ENCODE data around the gene COL21A1.

Gene COL21A1

DNA sequence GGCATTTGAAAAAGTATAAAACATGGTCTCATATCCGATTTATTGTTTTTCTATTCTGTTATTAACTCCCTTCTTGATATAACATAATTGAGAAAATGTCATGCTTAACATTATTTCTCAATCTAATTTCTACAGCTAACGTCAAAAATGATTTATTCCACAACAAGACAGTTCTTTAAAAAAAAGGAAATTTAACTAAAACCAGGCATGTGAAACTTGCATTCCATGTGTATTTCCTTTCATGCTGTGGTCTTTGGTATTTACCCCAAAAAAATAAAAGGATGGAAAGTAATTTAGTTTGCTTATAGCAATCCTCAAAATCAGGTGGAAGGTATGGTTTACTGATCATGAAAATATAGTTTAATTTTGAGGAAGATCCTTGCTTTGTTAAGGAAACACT is 142.8 kb downstream of the COL21A1 start:
- H4K20me1 ChIP-seq (ENCODE audit: insufficient read depth, low read length) = no peaks in the 10 kb centered on the region
- TF ChIP-seq EZH2 (IDR thresholded peaks at IDR 0.05; ENCODE audit: borderline replicate concordance, low read depth, low read length, severe bottlenecking) (no peak), CTCF (IDR thresholded peaks at IDR 0.05; ENCODE audit: borderline replicate concordance, extremely low read depth, low read length, poor library complexity, severe bottlenecking) (no peak)
- no peak overlapping the region for H3K9ac ChIP-seq (ENCODE audit: low read depth, low read length)
- H2AFZ ChIP-seq (ENCODE audit: low read depth, low read length) = no peak overlapping the region
- H3K27ac ChIP-seq (ENCODE audit: low read length) = no peak overlapping the region
- H3K9me3 ChIP-seq (ENCODE audit: insufficient read depth, low read length, severe bottlenecking) = no peaks in the 10 kb centered on the region
- no peak for DNase-seq
- no peak for ATAC-seq (ENCODE audit: insufficient read depth, low read depth)
- H3K27me3 ChIP-seq (ENCODE audit: insufficient read depth, low read length, poor library complexity) = no peaks in the 10 kb centered on the region
- H3K79me2 ChIP-seq (ENCODE audit: insufficient read depth, low read length) = no peaks in the 10 kb centered on the region
- no peaks in the 10 kb centered on the region for H3K4me1 ChIP-seq (ENCODE audit: insufficient read depth, low read length)
- no peak overlapping the region for H3K4me2 ChIP-seq (ENCODE audit: insufficient read depth, low read length)
- no peak overlapping the region for H3K4me3 ChIP-seq (ENCODE audit: low read depth in 1 of 2, low read length in 2 of 2)
- H3K36me3 ChIP-seq (ENCODE audit: insufficient read depth, low read length) = no peaks in the 10 kb centered on the region

DNA sequence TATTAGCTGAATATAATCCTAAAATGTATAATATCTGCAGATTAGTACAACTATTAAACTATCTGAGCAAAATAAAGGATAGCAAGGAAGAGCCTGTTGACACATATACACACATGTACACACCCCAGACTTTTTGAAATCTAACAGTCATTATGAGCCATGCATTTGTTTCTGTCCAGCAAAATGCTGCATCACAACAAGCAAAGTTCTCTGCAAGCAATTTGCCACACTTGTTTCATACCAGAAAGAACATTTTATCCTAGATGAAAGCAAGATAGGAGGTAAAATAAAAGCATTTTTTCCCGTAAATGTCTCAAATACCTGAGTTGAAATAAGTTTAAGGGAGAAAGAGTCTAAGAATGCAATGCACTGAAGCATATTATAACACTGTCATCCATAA is 145.2 kb downstream of the COL21A1 start:
- no peaks in the 10 kb centered on the region for H3K36me3 ChIP-seq (ENCODE audit: insufficient read depth, low read length)
- H3K4me3 ChIP-seq (ENCODE audit: low read depth in 1 of 2, low read length in 2 of 2) = no peak overlapping the region
- H3K9me3 ChIP-seq (ENCODE audit: insufficient read depth, low read length, severe bottlenecking) = no peaks in the 10 kb centered on the region
- no peak for DNase-seq
- TF ChIP-seq EZH2 (IDR thresholded peaks at IDR 0.05; ENCODE audit: borderline replicate concordance, low read depth, low read length, severe bottlenecking) (no peak), CTCF (IDR thresholded peaks at IDR 0.05; ENCODE audit: borderline replicate concordance, extremely low read depth, low read length, poor library complexity, severe bottlenecking) (no peak)
- no peaks in the 10 kb centered on the region for H3K4me1 ChIP-seq (ENCODE audit: insufficient read depth, low read length)
- no peak overlapping the region for H2AFZ ChIP-seq (ENCODE audit: low read depth, low read length)
- no peaks in the 10 kb centered on the region for H3K27me3 ChIP-seq (ENCODE audit: insufficient read depth, low read length, poor library complexity)
- no peak overlapping the region for H3K9ac ChIP-seq (ENCODE audit: low read depth, low read length)
- H3K4me2 ChIP-seq (ENCODE audit: insufficient read depth, low read length) = no peak overlapping the region
- H3K27ac ChIP-seq (ENCODE audit: low read length) = no peak overlapping the region
- no peaks in the 10 kb centered on the region for H3K79me2 ChIP-seq (ENCODE audit: insufficient read depth, low read length)
- ATAC-seq (ENCODE audit: insufficient read depth, low read depth) = no peak
- H4K20me1 ChIP-seq (ENCODE audit: insufficient read depth, low read length) = no peaks in the 10 kb centered on the region

- Histone ChIP-seq H3K36me3 (ENCODE audit: insufficient read depth, low read length) (no peaks in the 10 kb centered on the region), H4K20me1 (ENCODE audit: insufficient read depth, low read length) (no peaks in the 10 kb centered on the region), H3K27ac (ENCODE audit: low read length) (no peak overlapping the region), H3K79me2 (ENCODE audit: insufficient read depth, low read length) (no peaks in the 10 kb centered on the region), H3K27me3 (ENCODE audit: insufficient read depth, low read length, poor library complexity) (no peaks in the 10 kb centered on the region), H3K9me3 (ENCODE audit: insufficient read depth, low read length, severe bottlenecking) (no peaks in the 10 kb centered on the region), H3K4me1 (ENCODE audit: insufficient read depth, low read length) (no peaks in the 10 kb centered on the region), H3K9ac (ENCODE audit: low read depth, low read length) (no peak overlapping the region), H3K4me3 (ENCODE audit: low read depth in 1 of 2, low read length in 2 of 2) (no peak overlapping the region), H3K4me2 (ENCODE audit: insufficient read depth, low read length) (no peak overlapping the region), H2AFZ (ENCODE audit: low read depth, low read length) (no peak overlapping the region)
- DNase-seq (no peak), ATAC-seq (ENCODE audit: insufficient read depth, low read depth) (no peak)
- TF ChIP-seq CTCF (IDR thresholded peaks at IDR 0.05; ENCODE audit: borderline replicate concordance, extremely low read depth, low read length, poor library complexity, severe bottlenecking) = no peak
- no peak for TF ChIP-seq EZH2 (IDR thresholded peaks at IDR 0.05; ENCODE audit: borderline replicate concordance, low read depth, low read length, severe bottlenecking)
Observed at GRCh38 chr6:56101141-56101553, 146.2 kb downstream of the COL21A1 start.

All from DND-41 (cell line).